ENCODE data around the gene LIPH. TPM values are rescaled to one million over a fixed set of nuclear protein-coding genes. Genes with fewer than 3 reads are reported as not detected.

LIPH gene
- total RNA-seq, 1 donor from 2014 or later: not detected

- Mint-ChIP-seq H3K4me1 (ENCODE audit: unreplicated experiment) (no peaks in the 10 kb centered on the region), H3K4me3 (ENCODE audit: unreplicated experiment) (no peak overlapping the region), H3K9me3 (ENCODE audit: unreplicated experiment) (no peaks in the 10 kb centered on the region), H3K27me3 (ENCODE audit: unreplicated experiment) (no peaks in the 10 kb centered on the region), H3K27ac (ENCODE audit: unreplicated experiment) (no peak overlapping the region), H3K36me3 (ENCODE audit: unreplicated experiment) (peaks cover 5% of the 10 kb centered on the region)
- no peak for DNase-seq (ENCODE audit: extremely low spot score, unreplicated experiment)
- no peak for TF ChIP-seq CTCF (IDR thresholded peaks at IDR 0.05)
Measured at GRCh38 chr3:185457376-185457775, 95.0 kb downstream of the LIPH start.

Other genes starting within 250 kb of the LIPH start
- 24.2 and 26.9 TPM in 2 replicates for gene MAP3K13, start 189.5 kb downstream of the LIPH start, total RNA-seq
- 17.4 and 17.5 TPM in 2 replicates for gene TMEM41A, start 53.6 kb downstream of the LIPH start, total RNA-seq
- 42.7 and 46.1 TPM in 2 replicates for gene SENP2, start 33.7 kb upstream of the LIPH start, total RNA-seq

Measured in osteocyte (in vitro differentiated cells).